A549 (cell line): ENCODE results near the gene P2RY4. TPM values are rescaled to one million over a fixed set of nuclear protein-coding genes. Genes with fewer than 3 reads are reported as not detected.

Source experiments
- ATAC-seq, 2 experiments: fragments of 200-7000 bp in 1 of 2; fragments of >200 bp in 1 of 2; cut with Nextera tagmentation in 1 of 2; cut with Tn5 transposase in 1 of 2; 3 replicates each; pipeline versions ENCODE4 v1.8.0 to v1.9.1; 2018 to 2020; ENCODE audit warnings: mild to moderate bottlenecking in 1 of 2, moderate library complexity in 1 of 2
- CTCF ChIA-PET: fragments of 300-600 bp; sonication (Branson Sonifier 250); formaldehyde crosslinking; extraction: SDS; loops from one replicate; lab custom pipeline; 2021; ENCODE audit warnings: antibody characterized with exemption, inconsistent platforms; lab: Yijun Ruan, JAX
- POLR2A ChIA-PET: fragments of 350-600 bp; formaldehyde crosslinking; extraction: SDS; loops from one replicate; lab custom pipeline; 2021; ENCODE audit warnings: antibody characterized with exemption, inconsistent platforms; lab: Yijun Ruan, JAX
- DNase-seq, 2 experiments: peaks; one replicate each; pipeline versions ENCODE4 v3.0.0 to v3.0.0-alpha.2; 2011 to 2016; ENCODE audit warnings: low read depth in 1 of 2, low spot score in 1 of 2
- FAIRE-seq: peaks from 2 replicates; lab custom pipeline; 2011; peaks lifted over from hg19 to GRCh38; lab: Jason Lieb, UNC
- H3K27ac ChIP-seq, 2 experiments: fragments of >200 bp; sonication (Bioruptor Twin); formaldehyde crosslinking; 3 replicates each; pipeline ENCODE4 v1.5.1; 2016 to 2017
- H3K4me1 ChIP-seq: fragments of >200 bp; sonication (Bioruptor Twin); formaldehyde crosslinking; 3 replicates; pipeline ENCODE4 v1.6.1; 2016
- H3K4me2 ChIP-seq: fragments of >200 bp; sonication (Bioruptor Twin); formaldehyde crosslinking; 3 replicates; pipeline ENCODE4 v1.6.1; 2016
- H3K4me3 ChIP-seq: fragments of >200 bp; sonication (Bioruptor Twin); formaldehyde crosslinking; 3 replicates; pipeline ENCODE4 v1.5.1; 2016
- H3K9me3 ChIP-seq: fragments of >200 bp; sonication (Bioruptor Twin); formaldehyde crosslinking; 3 replicates; pipeline ENCODE4 v1.6.1; 2016
- CHD2 ChIP-seq: fragments of 150-350 bp; IDR thresholded peaks from 2 replicates; pipeline ENCODE4 v1.6.1; 2014; ENCODE audit warnings: low read length; ENCODE audit not compliant: partially characterized antibody
- polyA plus RNA-seq, 4 experiments: library from polyadenylated mRNA; depleted of rRNA in 3 of 4; stranded (reverse); fragments of >200 nt; fragmentation: RNase III in 1 of 4; extraction: RNeasy Plus Mini Kit Qiagen cat#74134 plus additional on column Dnase treatment in 1 of 4; gene quantifications; 2 replicates in 3 of 4; 3 replicates in 1 of 4; pipeline ENCODE4 v1.2.3, GENCODE V29; 2011 to 2017
- small RNA-seq, 6 experiments: library from RNA; depleted of rRNA; stranded (forward); fragments of <200 nt; gene quantifications; one replicate each; pipeline ENCODE3, GENCODE V24; 2012

P2RY4 gene
- polyA plus RNA-seq, 2 of the 4 experiments (the other 2 are of a cell fraction), result 0.06 TPM; not detected in 1

DNA sequence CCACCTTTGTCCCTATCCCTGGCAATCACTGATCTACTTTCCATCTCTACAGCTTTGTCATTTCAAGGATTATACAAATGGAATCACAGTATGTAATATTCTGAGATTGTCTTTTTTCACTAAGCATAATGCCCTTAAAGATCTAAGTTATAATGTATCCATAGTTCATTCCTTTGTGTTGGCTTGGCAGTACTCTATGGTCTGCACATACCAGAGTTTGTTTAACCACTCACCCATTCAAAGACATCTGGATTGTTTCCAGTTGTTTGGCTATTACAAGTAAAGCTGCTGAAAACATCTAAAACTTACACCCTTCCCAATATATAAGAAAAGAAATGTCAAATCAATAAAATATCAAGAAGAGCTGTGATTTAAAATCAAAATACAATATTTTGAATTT, 51.5 kb downstream of the P2RY4 start:
- Histone ChIP-seq H3K4me1 (no peaks in the 10 kb centered on the region), H3K4me2 (no peak overlapping the region), H3K9me3 (no peaks in the 10 kb centered on the region), H3K4me3 (no peak overlapping the region), H3K27ac (no peak overlapping the region)
- no peak for TF ChIP-seq CHD2
- CTCF ChIA-PET, result no interaction called here
- DNase-seq (no peak), ATAC-seq (no peak), FAIRE-seq (no peak)
- POLR2A ChIA-PET, result no interaction called here

Small RNAs within 50 kb of the gene (small RNA-seq; reads per million reads assigned to genes)
- 0 to 0.58 (median 0) reads per million in 6 experiments for gene RNA5SP507

Other genes starting within 250 kb of the P2RY4 start
- gene AWAT2, start 210.3 kb downstream of the P2RY4 start, polyA plus RNA-seq (2011; rRNA removed), result not detected in 2 replicates
- not detected in 3 replicates for gene AWAT2, start 210.3 kb downstream of the P2RY4 start, polyA plus RNA-seq (2017; fragmentation: RNase III; extraction: RNeasy Plus Mini Kit Qiagen cat#74134 plus additional on column Dnase treatment)
- not detected in 2 replicates for gene OTUD6A, start 197.7 kb downstream of the P2RY4 start, polyA plus RNA-seq (2011; rRNA removed)
- gene OTUD6A, start 197.7 kb downstream of the P2RY4 start, polyA plus RNA-seq (2017; fragmentation: RNase III; extraction: RNeasy Plus Mini Kit Qiagen cat#74134 plus additional on column Dnase treatment), result not detected in 3 replicates
- 103 and 106 TPM in 2 replicates for gene IGBP1, start 126.8 kb downstream of the P2RY4 start, polyA plus RNA-seq (2011; rRNA removed)
- 50.2 to 56.4 TPM (median 54.0 TPM) in 3 replicates for gene IGBP1, start 126.8 kb downstream of the P2RY4 start, polyA plus RNA-seq (2017; fragmentation: RNase III; extraction: RNeasy Plus Mini Kit Qiagen cat#74134 plus additional on column Dnase treatment)
- not detected in 2 replicates for gene DGAT2L6, start 82.7 kb downstream of the P2RY4 start, polyA plus RNA-seq (2011; rRNA removed)
- not detected in 3 replicates for gene DGAT2L6, start 82.7 kb downstream of the P2RY4 start, polyA plus RNA-seq (2017; fragmentation: RNase III; extraction: RNeasy Plus Mini Kit Qiagen cat#74134 plus additional on column Dnase treatment)
- not detected in 2 replicates for gene AWAT1, start 25.5 kb downstream of the P2RY4 start, polyA plus RNA-seq (2011; rRNA removed)
- not detected in 3 replicates for gene AWAT1, start 25.5 kb downstream of the P2RY4 start, polyA plus RNA-seq (2017; fragmentation: RNase III; extraction: RNeasy Plus Mini Kit Qiagen cat#74134 plus additional on column Dnase treatment)
- gene ARR3, start 8.1 kb upstream of the P2RY4 start, polyA plus RNA-seq (2011; rRNA removed), result not detected in 2 replicates
- not detected in 3 replicates for gene ARR3, start 8.1 kb upstream of the P2RY4 start, polyA plus RNA-seq (2017; fragmentation: RNase III; extraction: RNeasy Plus Mini Kit Qiagen cat#74134 plus additional on column Dnase treatment)
- not detected in 2 replicates for gene RAB41, start 22.0 kb upstream of the P2RY4 start, polyA plus RNA-seq (2011; rRNA removed)
- not detected in 3 replicates for gene RAB41, start 22.0 kb upstream of the P2RY4 start, polyA plus RNA-seq (2017; fragmentation: RNase III; extraction: RNeasy Plus Mini Kit Qiagen cat#74134 plus additional on column Dnase treatment)
- gene PDZD11, start 29.7 kb upstream of the P2RY4 start, polyA plus RNA-seq (2011; rRNA removed), result 133 and 159 TPM in 2 replicates
- gene PDZD11, start 29.7 kb upstream of the P2RY4 start, polyA plus RNA-seq (2017; fragmentation: RNase III; extraction: RNeasy Plus Mini Kit Qiagen cat#74134 plus additional on column Dnase treatment), result 78.5 to 86.5 TPM (median 83.4 TPM) in 3 replicates
- gene KIF4A, start 29.9 kb upstream of the P2RY4 start, polyA plus RNA-seq (2011; rRNA removed), result 34.5 and 46.6 TPM in 2 replicates
- gene KIF4A, start 29.9 kb upstream of the P2RY4 start, polyA plus RNA-seq (2017; fragmentation: RNase III; extraction: RNeasy Plus Mini Kit Qiagen cat#74134 plus additional on column Dnase treatment), result 26.5 to 29.1 TPM (median 27.9 TPM) in 3 replicates
- 0.04 TPM in 2 replicates for gene GDPD2, start 163.1 kb upstream of the P2RY4 start, polyA plus RNA-seq (2011; rRNA removed)
- gene GDPD2, start 163.1 kb upstream of the P2RY4 start, polyA plus RNA-seq (2017; fragmentation: RNase III; extraction: RNeasy Plus Mini Kit Qiagen cat#74134 plus additional on column Dnase treatment), result 0.12 to 0.18 TPM (median 0.12 TPM) in 3 replicates
- gene DLG3, start 184.6 kb upstream of the P2RY4 start, polyA plus RNA-seq (2011; rRNA removed), result 11.2 and 12.8 TPM in 2 replicates
- gene DLG3, start 184.6 kb upstream of the P2RY4 start, polyA plus RNA-seq (2017; fragmentation: RNase III; extraction: RNeasy Plus Mini Kit Qiagen cat#74134 plus additional on column Dnase treatment), result 3.0 to 3.2 TPM (median 3.1 TPM) in 3 replicates